T-cell (primary cell): ENCODE results near the gene ANKS6. TPM values are rescaled to one million over a fixed set of nuclear protein-coding genes. Genes with fewer than 3 reads are reported as not detected.
A peak's percentile ranks its signal among the peaks of the same experiment; 100 is the strongest.

Experiments
- ATAC-seq, 4 experiments: fragments of 200-7000 bp in 3 of 4; fragments of 150-1000 bp in 1 of 4; cut with Tn5 transposase; replicated peaks in 1 of 4; 1 replicate in 3 of 4; 2 replicates in 1 of 4; pipeline ENCODE4 v1.10.0; 2021; ENCODE audit warnings: moderate library complexity in 3 of 4, mild to moderate bottlenecking in 2 of 4, moderate number of reproducible peaks in 1 of 4
- CTCF ChIA-PET, 2 donors: fragments of 300-600 bp; sonication (Branson Sonifier 250); formaldehyde crosslinking; loops; one replicate each; lab custom pipeline; 2022; ENCODE audit warnings: antibody characterized with exemption in 2 of 2; lab: Charles Lee
- POLR2A ChIA-PET, 2 donors: fragments of 300-600 bp; sonication (Branson Sonifier 250); formaldehyde crosslinking; loops; one replicate each; lab custom pipeline; 2022; ENCODE audit warnings: antibody characterized with exemption in 2 of 2; lab: Charles Lee
- DNase-seq, 35 experiments: peaks; one replicate each; pipeline versions ENCODE4 v3.0.0 to v3.0.0-alpha.2; 2013 to 2023
- H3K27ac ChIP-seq: one replicate; pipeline ENCODE4 v1.5.1; 2013; ENCODE audit warnings: low read length
- H3K27me3 ChIP-seq, 2 experiments: replicated peaks in 1 of 2; 1 replicate in 1 of 2; 2 replicates in 1 of 2; pipeline versions ENCODE4 v1.6.1 to v1.7.0; 2013; ENCODE audit warnings: low read length in 1 of 2, mixed read lengths in 1 of 2; ENCODE audit not compliant: control insufficient read depth in 2 of 2, insufficient read depth in 2 of 2; ENCODE audit errors: extremely low read depth in 1 of 2
- H3K36me3 ChIP-seq, 2 donors: 1 replicate in 1 of 2; 2 replicates in 1 of 2; pipeline versions ENCODE4 v1.6.1 to v1.7.0; 2013; ENCODE audit warnings: low read length in 1 of 2; ENCODE audit not compliant: control insufficient read depth in 2 of 2, insufficient read depth in 1 of 2; ENCODE audit errors: extremely low read depth in 1 of 2
- H3K4me1 ChIP-seq, 2 experiments: 1 replicate in 1 of 2; 2 replicates in 1 of 2; pipeline versions ENCODE4 v1.6.1 to v1.7.0; 2013; ENCODE audit warnings: low read length in 2 of 2, mixed read lengths in 1 of 2; ENCODE audit not compliant: insufficient read depth in 2 of 2, control insufficient read depth in 1 of 2; ENCODE audit errors: extremely low read depth in 1 of 2
- H3K4me3 ChIP-seq, 2 donors: 1 replicate in 1 of 2; 2 replicates in 1 of 2; pipeline versions ENCODE4 v1.5.1 to v1.7.0; 2013; ENCODE audit warnings: mild to moderate bottlenecking in 2 of 2, low read length in 1 of 2, moderate library complexity in 1 of 2; ENCODE audit not compliant: control insufficient read depth in 1 of 2; ENCODE audit errors: extremely low read depth in 1 of 2
- H3K9me3 ChIP-seq: 2 replicates; pipeline ENCODE4 v1.7.0; 2013
- H3K27ac Mint-ChIP-seq, 2 donors: one replicate each; pipeline ENCODE4 v1.8.0; 2020 to 2021; ENCODE audit warnings: mild to moderate bottlenecking in 2 of 2, mixed read lengths in 2 of 2
- H3K27me3 Mint-ChIP-seq, 2 donors: one replicate each; pipeline ENCODE4 v1.8.0; 2021 to 2022; ENCODE audit warnings: mixed read lengths in 2 of 2
- H3K36me3 Mint-ChIP-seq: one replicate; pipeline ENCODE4 v1.8.0; 2021; ENCODE audit warnings: mixed read lengths
- H3K4me1 Mint-ChIP-seq, 3 donors: one replicate each; pipeline ENCODE4 v1.8.0; 2020 to 2022; ENCODE audit warnings: mixed read lengths in 3 of 3, mild to moderate bottlenecking in 1 of 3
- H3K4me3 Mint-ChIP-seq, 3 donors: one replicate each; pipeline ENCODE4 v1.8.0; 2020 to 2022; ENCODE audit warnings: mild to moderate bottlenecking in 3 of 3, mixed read lengths in 3 of 3, moderate library complexity in 3 of 3
- H3K9me3 Mint-ChIP-seq, 3 donors: one replicate each; pipeline ENCODE4 v1.8.0; 2020 to 2022; ENCODE audit warnings: mixed read lengths in 3 of 3
- WGBS: methylation state at CpG from one replicate; pipeline ENCODE4 v1.1.5; 2013; ENCODE audit warnings: missing lambda C conversion rate; ENCODE audit not compliant: insufficient coverage; 5-methylcytosine and 5-hydroxymethylcytosine counted together
- total RNA-seq, 35 experiments: library from RNA in 6 of 35; stranded (reverse) in 6 of 35; fragments of 120-200 nt in 1 of 35; gene quantifications; one replicate each; pipeline versions ENCODE4 v1.2.1 to v1.2.4 and lab custom pipeline; 2013 to 2026

The ANKS6 gene
- total RNA-seq = 10 to 100 TPM; 11.7 to 19.0 (median 14.1) TPM
- total RNA-seq (2013) = 8.8 TPM
- 8.3 to 28.9 (median 18.5) reads per million in 29 experiments for total RNA-seq (lab: John Stamatoyannopoulos, UW)

DNA sequence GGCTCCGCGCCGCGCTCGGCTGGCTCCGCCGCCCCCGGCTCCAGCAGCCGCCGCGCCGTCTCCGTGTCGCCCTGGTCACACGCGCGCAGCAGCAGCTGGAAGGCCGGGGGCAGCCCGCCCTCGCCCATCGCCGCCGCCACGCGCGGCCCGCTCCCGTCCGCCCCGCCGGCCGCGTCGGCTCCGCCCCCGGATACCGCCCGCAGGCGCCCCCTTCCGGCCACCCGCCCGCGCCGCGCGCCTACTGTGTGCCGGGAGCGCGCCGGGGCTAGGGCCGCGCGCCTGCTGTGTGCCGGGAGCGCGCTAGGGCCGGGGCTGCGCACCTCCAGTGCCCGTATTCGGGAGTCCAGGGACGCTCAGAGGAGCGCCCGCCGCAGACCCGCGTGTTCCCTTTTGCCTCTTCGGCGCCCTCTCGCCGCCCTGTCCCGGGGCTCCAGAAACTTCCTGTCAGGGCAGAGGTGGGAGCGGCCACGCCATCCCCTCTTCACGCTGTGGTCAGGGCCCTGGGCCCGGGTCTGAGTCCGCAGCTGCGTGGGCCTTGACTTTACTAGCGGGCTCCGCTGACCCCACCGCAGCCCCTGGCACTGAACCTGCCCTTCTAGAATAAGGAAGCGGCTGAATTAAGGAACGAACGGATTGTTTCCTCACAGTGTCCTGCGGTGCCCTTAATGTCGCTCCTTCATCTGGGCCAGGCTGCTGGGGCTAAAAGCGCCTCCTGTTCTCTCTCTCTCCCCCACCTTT, at the start of gene ANKS6:
TSS of gene ANKS6 (minus strand) at position 192 of the 738 bp plus-strand sequence. CDS start at position 128, 64 bp downstream.
- WGBS = under 1% methylated on average over 80 of the region's 86 CpGs

GRCh38 chr9:98846081-98846480, 49.7 kb upstream of the ANKS6 start:
- ATAC-seq (no peak), DNase-seq (no peak)
- no peak overlapping the region for H3K27ac ChIP-seq
- peaks cover 0 to 3% of the 10 kb centered on the region in 2 experiments for H3K4me1 ChIP-seq
- no peak overlapping the region for H3K4me3 Mint-ChIP-seq
- no peaks in the 10 kb centered on the region for H3K27me3 Mint-ChIP-seq
- peaks cover 4 to 7% (median 4%) of the 10 kb centered on the region in 3 donors for H3K4me1 Mint-ChIP-seq
- H3K36me3 ChIP-seq = peaks cover 0 to 7% of the 10 kb centered on the region in 2 donors
- POLR2A ChIA-PET = no interaction called here
- WGBS = 88% methylated on average over 3 of the region's 5 CpGs
- CTCF ChIA-PET = interaction anchor here (0.6 to 1.0 kb wide), 4 partner anchors 9 to 1364 kb away, joined by 3 to 4 read pairs (median 4); no protein-coding TSS in a partner anchor
- peaks cover 28% of the 10 kb centered on the region for H3K36me3 Mint-ChIP-seq
- no peak overlapping the region for H3K27ac Mint-ChIP-seq
- H3K9me3 Mint-ChIP-seq = no peaks in the 10 kb centered on the region
- H3K4me3 ChIP-seq = no peak overlapping the region
- no peaks in the 10 kb centered on the region for H3K27me3 ChIP-seq
- H3K9me3 ChIP-seq = no peaks in the 10 kb centered on the region

More for the DNA sequence above, at the start of gene ANKS6:
- H3K4me3 ChIP-seq = peak within 1 kb of the TSS; percentile 68 to 89
- no peaks in the 10 kb centered on the region for H3K9me3 ChIP-seq
- H3K27ac ChIP-seq = peak within 1 kb of the TSS; percentile 72
- ATAC-seq (peak; percentile 93 to 96 (median 94)), DNase-seq (peak; percentile 41 to 90 (median 74))
- no peaks in the 10 kb centered on the region for H3K27me3 Mint-ChIP-seq
- ChIA-PET CTCF (no interaction called here), POLR2A (no interaction called here)
- H3K36me3 Mint-ChIP-seq = peaks cover 3% of the 10 kb centered on the region
- H3K9me3 Mint-ChIP-seq = peaks cover 0 to 11% (median 9%) of the 10 kb centered on the region in 3 donors
- H3K4me1 ChIP-seq = peaks cover 2 to 21% of the 10 kb centered on the region in 2 experiments
- peaks cover 30 to 44% (median 37%) of the 10 kb centered on the region in 3 donors for H3K4me1 Mint-ChIP-seq
- no peaks in the 10 kb centered on the region for H3K36me3 ChIP-seq
- peaks cover 0 to 3% of the 10 kb centered on the region in 2 experiments for H3K27me3 ChIP-seq
- H3K27ac Mint-ChIP-seq = peak within 1 kb of the TSS; percentile 81 to 82
- H3K4me3 Mint-ChIP-seq = peak within 1 kb of the TSS; percentile 83 to 91 (median 88)

- Histone ChIP-seq H3K4me1 (no peaks in the 10 kb centered on the region), H3K27me3 (no peaks in the 10 kb centered on the region), H3K9me3 (no peaks in the 10 kb centered on the region), H3K4me3 (no peak overlapping the region), H3K36me3 (peaks cover 0 to 10% of the 10 kb centered on the region in 2 donors), H3K27ac (no peak overlapping the region)
- H3K36me3 Mint-ChIP-seq = peaks cover 42% of the 10 kb centered on the region
- ATAC-seq (no peak), DNase-seq (no peak)
- CTCF ChIA-PET = no interaction called here
- WGBS = 90% methylated on average over 2 of the region's 7 CpGs
- H3K27ac Mint-ChIP-seq = no peak overlapping the region
- H3K4me1 Mint-ChIP-seq = no peaks in the 10 kb centered on the region
- POLR2A ChIA-PET = interaction anchor here (0.6 to 0.7 kb wide), 3 partner anchors 172 to 1678 kb away, joined by 3 to 4 read pairs (median 4); no protein-coding TSS in a partner anchor
- no peak overlapping the region for H3K4me3 Mint-ChIP-seq
- no peaks in the 10 kb centered on the region for H3K27me3 Mint-ChIP-seq
- no peaks in the 10 kb centered on the region for H3K9me3 Mint-ChIP-seq
These were observed 46.2 kb upstream of the ANKS6 start for GRCh38 chr9:98842510-98842909.

DNA sequence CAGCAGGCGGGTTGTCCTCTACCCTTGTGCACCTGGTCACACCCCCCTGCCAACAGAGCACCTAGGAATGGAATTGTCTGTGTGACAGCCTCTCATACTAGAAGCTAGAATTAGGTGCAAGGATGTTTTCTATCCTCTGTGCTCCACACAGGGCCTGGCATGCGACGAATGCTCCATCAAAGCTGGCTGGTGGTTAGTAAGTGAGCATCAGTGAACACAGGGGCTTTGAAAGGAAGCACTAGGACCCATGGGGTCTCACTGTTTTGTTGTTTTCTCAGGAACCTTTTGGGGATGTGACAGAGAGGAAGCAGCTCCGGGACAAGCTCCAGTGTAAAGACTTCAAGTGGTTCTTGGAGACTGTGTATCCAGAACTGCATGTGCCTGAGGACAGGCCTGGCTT, 43.4 kb upstream of the ANKS6 start:
- CTCF ChIA-PET = interaction anchor here in 1 of 2 donors (1.1 kb wide), 1 partner anchor 8 kb away, joined by 7 read pairs; no protein-coding TSS in a partner anchor
- Mint-ChIP-seq H3K27ac (no peak overlapping the region), H3K36me3 (peaks cover 44% of the 10 kb centered on the region)

GRCh38 chr9:98838868-98839565, 42.7 kb upstream of the ANKS6 start:
- no peaks in the 10 kb centered on the region for H3K27me3 ChIP-seq
- no peaks in the 10 kb centered on the region for H3K4me1 Mint-ChIP-seq
- peaks cover 39% of the 10 kb centered on the region for H3K36me3 Mint-ChIP-seq
- H3K27ac ChIP-seq = no peak overlapping the region
- no peak overlapping the region for H3K4me3 Mint-ChIP-seq
- no peaks in the 10 kb centered on the region for H3K9me3 Mint-ChIP-seq
- WGBS = 95% methylated on average over 3 of the region's 6 CpGs
- no peak overlapping the region for H3K4me3 ChIP-seq
- ChIA-PET CTCF (interaction anchor here in 1 of 2 donors (1.1 kb wide), 1 partner anchor 8 kb away, joined by 7 read pairs; no protein-coding TSS in a partner anchor), POLR2A (no interaction called here)
- H3K27me3 Mint-ChIP-seq = no peaks in the 10 kb centered on the region
- H3K27ac Mint-ChIP-seq = no peak overlapping the region
- H3K36me3 ChIP-seq = peaks cover 2 to 12% of the 10 kb centered on the region in 2 donors
- H3K4me1 ChIP-seq = no peaks in the 10 kb centered on the region
- no peaks in the 10 kb centered on the region for H3K9me3 ChIP-seq
- ATAC-seq (no peak), DNase-seq (no peak)

More for the DNA sequence above, 43.4 kb upstream of the ANKS6 start:
- Mint-ChIP-seq H3K27me3 (no peaks in the 10 kb centered on the region), H3K4me1 (no peaks in the 10 kb centered on the region), H3K9me3 (no peaks in the 10 kb centered on the region), H3K4me3 (no peak overlapping the region)
- H3K36me3 ChIP-seq = peaks cover 0 to 13% of the 10 kb centered on the region in 2 donors
- POLR2A ChIA-PET = no interaction called here
- 88% methylated on average over 2 of the region's 4 CpGs for WGBS
- ATAC-seq = no peak
- no peaks in the 10 kb centered on the region for H3K27me3 ChIP-seq
- no peak overlapping the region for H3K4me3 ChIP-seq
- H3K9me3 ChIP-seq = no peaks in the 10 kb centered on the region
- no peak for DNase-seq
- H3K27ac ChIP-seq = no peak overlapping the region
- H3K4me1 ChIP-seq = no peaks in the 10 kb centered on the region

DNA sequence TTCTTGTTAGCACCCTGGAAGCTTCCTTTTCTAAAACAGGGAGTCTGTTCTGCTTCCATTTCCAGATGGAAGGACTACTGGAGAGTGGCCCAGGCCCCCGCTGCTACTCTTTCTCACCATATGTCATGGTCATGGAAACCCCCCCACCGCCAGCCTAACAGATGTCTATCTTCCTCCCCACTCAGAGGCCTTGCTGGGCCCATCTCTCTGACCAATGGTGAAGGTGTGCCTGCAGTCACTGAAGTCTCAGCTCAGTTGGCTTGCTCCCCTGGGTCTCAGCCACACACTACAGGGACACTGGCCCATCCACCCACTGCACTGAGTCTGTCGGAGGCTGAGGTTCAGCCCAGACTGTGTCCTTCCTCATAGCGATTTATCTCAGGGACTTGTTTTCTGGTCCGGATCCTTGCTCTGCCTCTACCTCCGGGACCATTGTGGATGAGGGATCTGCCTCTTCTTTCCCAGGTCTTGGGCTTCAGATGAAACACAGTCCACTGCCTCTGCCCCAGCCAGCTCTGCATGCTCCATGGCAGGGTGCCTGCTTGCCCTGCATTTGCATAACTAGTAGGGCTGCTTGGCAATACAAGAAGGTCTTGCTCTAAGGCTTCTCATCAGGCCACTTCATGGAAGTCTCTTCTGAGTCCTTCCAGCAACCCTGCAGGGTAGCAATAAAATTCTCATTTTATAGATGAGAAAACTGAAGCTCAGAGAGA, 42.0 kb upstream of the ANKS6 start:
- H3K4me1 Mint-ChIP-seq = peaks cover 0 to 1% (median 0%) of the 10 kb centered on the region in 3 donors
- H3K4me1 ChIP-seq = no peaks in the 10 kb centered on the region
- ATAC-seq = no peak

More for the DNA sequence above, 42.0 kb upstream of the ANKS6 start:
- H3K36me3 Mint-ChIP-seq = peaks cover 42% of the 10 kb centered on the region
- no peaks in the 10 kb centered on the region for H3K9me3 ChIP-seq
- ChIA-PET CTCF (interaction anchor here in 1 of 2 donors (1.1 kb wide), 1 partner anchor 9 kb away, joined by 7 read pairs; no protein-coding TSS in a partner anchor), POLR2A (no interaction called here)
- no peaks in the 10 kb centered on the region for H3K27me3 ChIP-seq
- no peak overlapping the region for H3K27ac ChIP-seq
- H3K27ac Mint-ChIP-seq = no peak overlapping the region
- DNase-seq = no peak
- H3K4me3 ChIP-seq = no peak overlapping the region
- 88% methylated on average over 6 of the region's 6 CpGs for WGBS
- H3K9me3 Mint-ChIP-seq = no peaks in the 10 kb centered on the region
- H3K27me3 Mint-ChIP-seq = no peaks in the 10 kb centered on the region
- H3K36me3 ChIP-seq = peaks cover 2 to 10% of the 10 kb centered on the region in 2 donors
- H3K4me3 Mint-ChIP-seq = no peak overlapping the region
